H1 (cell line): ENCODE measurements around the gene MYO1D. TPM values are rescaled to one million over a fixed set of nuclear protein-coding genes. Genes with fewer than 3 reads are reported as not detected.

Experiments used
- CTCF ChIA-PET: fragments of 300-600 bp; sonication (Branson Sonifier 250); formaldehyde crosslinking; loops from one replicate; lab custom pipeline; 2021; ENCODE audit not compliant: partially characterized antibody; lab: Charles Lee
- POLR2A ChIA-PET: fragments of 300-600 bp; sonication (Branson Sonifier 250); formaldehyde crosslinking; loops from one replicate; lab custom pipeline; 2021; ENCODE audit warnings: inconsistent platforms; ENCODE audit not compliant: partially characterized antibody; lab: Charles Lee
- DNase-seq, 2 experiments: peaks; one replicate each; pipeline versions ENCODE4 v3.0.0 to v3.0.0-alpha.2; 2010 to 2022; ENCODE audit warnings: low spot score in 2 of 2, low read depth in 1 of 2, mixed read lengths in 1 of 2
- FAIRE-seq: peaks from 2 replicates; lab custom pipeline; 2011; peaks lifted over from hg19 to GRCh38; lab: Jason Lieb, UNC
- H2AFZ ChIP-seq: 2 replicates; pipeline ENCODE4 v1.8.1; 2012; ENCODE audit warnings: low read length, inconsistent platforms
- H2AK5ac ChIP-seq: 2 replicates; pipeline ENCODE4 v1.6.1; 2013; ENCODE audit warnings: low read depth, low read length
- H2BK120ac ChIP-seq: replicated peaks from 2 replicates; pipeline ENCODE3; 2013; ENCODE audit warnings: low read depth, low read length, inconsistent platforms
- H2BK12ac ChIP-seq: 2 replicates; pipeline ENCODE4 v1.6.1; 2013; ENCODE audit warnings: low read depth, low read length
- H2BK15ac ChIP-seq: 2 replicates; pipeline ENCODE4 v1.6.1; 2013; ENCODE audit warnings: low read length
- H2BK20ac ChIP-seq: 2 replicates; pipeline ENCODE4 v1.6.1; 2013; ENCODE audit warnings: low read length
- H2BK5ac ChIP-seq: 2 replicates; pipeline ENCODE4 v1.6.1; 2013; ENCODE audit warnings: low read depth, low read length
- H3K14ac ChIP-seq: 2 replicates; pipeline ENCODE4 v1.6.1; 2013; ENCODE audit warnings: inconsistent platforms; ENCODE audit not compliant: insufficient read length
- H3K18ac ChIP-seq: 2 replicates; pipeline ENCODE4 v1.6.1; 2013; ENCODE audit warnings: low read length; ENCODE audit errors: extremely low read depth
- H3K23ac ChIP-seq: 2 replicates; pipeline ENCODE4 v1.6.1; 2013; ENCODE audit warnings: inconsistent platforms; ENCODE audit not compliant: insufficient read length
- H3K23me2 ChIP-seq: 2 replicates; pipeline ENCODE4 v1.6.1; 2013; ENCODE audit warnings: low read depth, low read length
- H3K27ac ChIP-seq: 2 replicates; pipeline ENCODE4 v1.6.1; 2011; ENCODE audit warnings: low read depth, low read length, inconsistent platforms
- H3K27me3 ChIP-seq, 4 experiments: replicated peaks in 1 of 4; 1 replicate in 1 of 4; 2 replicates in 3 of 4; pipeline versions ENCODE4 v1.6.1 to v1.8.1; 2011 to 2013; ENCODE audit warnings: low read length in 3 of 4, mild to moderate bottlenecking in 3 of 4, inconsistent platforms in 2 of 4, mixed read lengths in 2 of 4, moderate library complexity in 1 of 4; ENCODE audit not compliant: control insufficient read depth in 3 of 4, insufficient read depth in 3 of 4; ENCODE audit errors: extremely low read depth in 1 of 4
- H3K36me3 ChIP-seq, 4 experiments: 2 replicates each; pipeline versions ENCODE4 v1.6.1 to v1.8.1; 2011 to 2013; ENCODE audit warnings: mild to moderate bottlenecking in 4 of 4, low read length in 3 of 4, moderate library complexity in 2 of 4, control low read depth in 1 of 4, inconsistent platforms in 1 of 4; ENCODE audit not compliant: insufficient read depth in 4 of 4, control insufficient read depth in 2 of 4
- H3K4ac ChIP-seq: replicated peaks from 2 replicates; pipeline ENCODE3; 2013; ENCODE audit warnings: low read length, low read depth, mixed read lengths, inconsistent platforms; ENCODE audit not compliant: insufficient read length
- H3K4me1 ChIP-seq, 4 experiments: replicated peaks in 1 of 4; 1 replicate in 1 of 4; 2 replicates in 3 of 4; pipeline versions ENCODE4 v1.6.1 to v1.8.1; 2011 to 2013; ENCODE audit warnings: low read length in 3 of 4, inconsistent platforms in 2 of 4, mixed read lengths in 1 of 4; ENCODE audit not compliant: insufficient read depth in 4 of 4, control insufficient read depth in 3 of 4
- H3K4me2 ChIP-seq, 2 experiments: 2 replicates each; pipeline versions ENCODE4 v1.6.1 to v1.8.1; 2011 to 2013; ENCODE audit warnings: low read depth in 2 of 2, low read length in 2 of 2, control low read depth in 1 of 2, inconsistent platforms in 1 of 2, mild to moderate bottlenecking in 1 of 2; ENCODE audit not compliant: insufficient read depth in 1 of 2
- H3K4me3 ChIP-seq, 4 experiments: fragments of 200-600, 300-600 bp in 1 of 4; sonication (generic), shearing (Covaris generic), sonication (Bioruptor Twin) in 1 of 4; 2 replicates each; pipeline versions ENCODE4 v1.5.1 to v1.8.1; 2011 to 2016; ENCODE audit warnings: low read length in 4 of 4, low read depth in 3 of 4, control low read depth in 2 of 4, inconsistent platforms in 2 of 4, mild to moderate bottlenecking in 2 of 4, mixed read lengths in 1 of 4, moderate library complexity in 1 of 4; ENCODE audit not compliant: insufficient read depth in 2 of 4; ENCODE audit errors: extremely low read depth in 1 of 4
- H3K56ac ChIP-seq: replicated peaks from 2 replicates; pipeline ENCODE3; 2013; ENCODE audit warnings: low read depth, mild to moderate bottlenecking, mixed read lengths, low read length, inconsistent platforms; ENCODE audit not compliant: insufficient read length
- H3K79me1 ChIP-seq: 2 replicates; pipeline ENCODE4 v1.6.1; 2013; ENCODE audit warnings: low read depth, low read length, control low read depth
- H3K79me2 ChIP-seq, 2 experiments: 2 replicates each; pipeline versions ENCODE4 v1.6.1 to v1.8.1; 2012 to 2013; ENCODE audit warnings: low read length in 2 of 2, mild to moderate bottlenecking in 2 of 2, inconsistent platforms in 1 of 2; ENCODE audit not compliant: insufficient read depth in 2 of 2, control insufficient read depth in 1 of 2
- H3K9ac ChIP-seq, 4 experiments: replicated peaks in 1 of 4; 1 replicate in 1 of 4; 2 replicates in 3 of 4; pipeline versions ENCODE4 v1.6.1 to v1.8.1; 2011 to 2013; ENCODE audit warnings: low read depth in 3 of 4, low read length in 3 of 4, control low read depth in 2 of 4, mild to moderate bottlenecking in 2 of 4, moderate library complexity in 2 of 4, inconsistent platforms in 1 of 4; ENCODE audit errors: extremely low read depth in 1 of 4
- H3K9me3 ChIP-seq, 2 experiments: 2 replicates each; pipeline versions ENCODE4 v1.6.1 to v1.8.1; 2012 to 2013; ENCODE audit warnings: mild to moderate bottlenecking in 2 of 2, moderate library complexity in 2 of 2, control low read depth in 1 of 2, inconsistent platforms in 1 of 2, low read depth in 1 of 2, low read length in 1 of 2, mixed read lengths in 1 of 2; ENCODE audit not compliant: insufficient read depth in 2 of 2
- H4K20me1 ChIP-seq, 2 experiments: replicated peaks in 1 of 2; 2 replicates each; pipeline versions ENCODE3 to v1.8.1; 2011 to 2013; ENCODE audit warnings: inconsistent platforms in 2 of 2, low read length in 2 of 2, mild to moderate bottlenecking in 1 of 2; ENCODE audit not compliant: insufficient read depth in 2 of 2, control insufficient read depth in 1 of 2
- H4K5ac ChIP-seq: 2 replicates; pipeline ENCODE4 v1.6.1; 2013; ENCODE audit warnings: low read length, low read depth, mixed read lengths, inconsistent platforms; ENCODE audit not compliant: insufficient read length
- H4K8ac ChIP-seq: 2 replicates; pipeline ENCODE4 v1.8.0; 2013; ENCODE audit warnings: mild to moderate bottlenecking, moderate library complexity, low read length, inconsistent platforms; ENCODE audit not compliant: insufficient read depth; ENCODE audit errors: extremely low read depth
- H4K91ac ChIP-seq: replicated peaks from 2 replicates; pipeline ENCODE3; 2013; ENCODE audit warnings: low read length, mixed read lengths, inconsistent platforms; ENCODE audit not compliant: insufficient read length
- ASH2L ChIP-seq: fragments of 200-600, 300-600 bp; sonication (generic); IDR thresholded peaks from one replicate; pipeline ENCODE4 v1.7.1; 2017; ENCODE audit warnings: low read length
- HDAC2 ChIP-seq, 2 experiments: fragments of 300-600 bp in 1 of 2; sonication (generic) in 1 of 2; IDR thresholded peaks; 2 replicates each; pipeline ENCODE4 v1.6.1; 2011 to 2012; ENCODE audit warnings: low read depth in 2 of 2, low read length in 2 of 2, mild to moderate bottlenecking in 2 of 2, moderate library complexity in 2 of 2, borderline replicate concordance in 1 of 2, inconsistent platforms in 1 of 2
- HDAC6 ChIP-seq: IDR thresholded peaks from one replicate; pipeline ENCODE4 v1.7.1; 2012; ENCODE audit warnings: low read depth, mild to moderate bottlenecking, inconsistent platforms, low read length, moderate library complexity
- POU5F1 ChIP-seq: IDR thresholded peaks from 2 replicates; pipeline ENCODE4 v1.6.1; 2011; ENCODE audit warnings: low read depth, mild to moderate bottlenecking, low read length, moderate library complexity
- RNF2 ChIP-seq: fragments of 200-900, 300-1000 bp; sonication (generic); IDR thresholded peaks from 2 replicates; pipeline ENCODE4 v1.7.1; 2016; ENCODE audit warnings: borderline replicate concordance, low read depth, mild to moderate bottlenecking, antibody characterized with exemption, low read length; ENCODE audit not compliant: poor library complexity, severe bottlenecking; ENCODE audit errors: missing control alignments
- SIN3A ChIP-seq, 2 experiments: IDR thresholded peaks in 1 of 2; conservative IDR thresholded peaks in 1 of 2; 2 replicates each; pipeline ENCODE4 v1.6.1; 2011 to 2012; ENCODE audit warnings: low read length in 2 of 2, improper control_type of control experiment in 1 of 2, low read depth in 1 of 2, mild to moderate bottlenecking in 1 of 2
- WGBS, 2 experiments: shearing (Covaris generic) in 1 of 2; methylation state at CpG; one replicate each; pipeline versions ENCODE4 v1.1.6 to v1.1.7; 2013 to 2015; ENCODE audit warnings: low lambda C conversion rate in 2 of 2, mixed read lengths in 2 of 2, inconsistent platforms in 1 of 2, low coverage in 1 of 2, missing lambda C conversion rate in 1 of 2; ENCODE audit not compliant: insufficient replicate concordance in 2 of 2, insufficient coverage in 1 of 2, insufficient read length in 1 of 2; ENCODE audit errors: extremely low coverage in 1 of 2, missing lambda C conversion rate in 1 of 2; 5-methylcytosine and 5-hydroxymethylcytosine counted together
- polyA plus RNA-seq, 7 experiments: library from polyadenylated mRNA; depleted of rRNA in 3 of 7; stranded (reverse) in 5 of 7; unstranded in 2 of 7; fragments of >200 nt in 5 of 7; fragments of 200-250 nt in 2 of 7; gene quantifications; 1 replicate in 5 of 7; 2 replicates in 1 of 7; 4 replicates in 1 of 7; pipeline versions ENCODE4 v1.2.1 to v1.2.3, GENCODE V29; 2011 to 2013; ENCODE audit warnings: missing spikeins in 2 of 7, mixed read lengths in 2 of 7
- total RNA-seq: library from RNA; stranded (reverse); fragmentation: NEBNext Ultra II Directional; extraction: Animal tissue kit (Norgen Biotek cat#: 25700); gene quantifications from 2 replicates; pipeline ENCODE4 v1.2.1, GENCODE V29; 2021

The MYO1D gene
- total and polyA plus RNA-seq, 2 of the 8 experiments (the other 6 are each of a cell fraction or from before 2014, with no cell fraction given): 6.5 to 25.4 TPM

DNA sequence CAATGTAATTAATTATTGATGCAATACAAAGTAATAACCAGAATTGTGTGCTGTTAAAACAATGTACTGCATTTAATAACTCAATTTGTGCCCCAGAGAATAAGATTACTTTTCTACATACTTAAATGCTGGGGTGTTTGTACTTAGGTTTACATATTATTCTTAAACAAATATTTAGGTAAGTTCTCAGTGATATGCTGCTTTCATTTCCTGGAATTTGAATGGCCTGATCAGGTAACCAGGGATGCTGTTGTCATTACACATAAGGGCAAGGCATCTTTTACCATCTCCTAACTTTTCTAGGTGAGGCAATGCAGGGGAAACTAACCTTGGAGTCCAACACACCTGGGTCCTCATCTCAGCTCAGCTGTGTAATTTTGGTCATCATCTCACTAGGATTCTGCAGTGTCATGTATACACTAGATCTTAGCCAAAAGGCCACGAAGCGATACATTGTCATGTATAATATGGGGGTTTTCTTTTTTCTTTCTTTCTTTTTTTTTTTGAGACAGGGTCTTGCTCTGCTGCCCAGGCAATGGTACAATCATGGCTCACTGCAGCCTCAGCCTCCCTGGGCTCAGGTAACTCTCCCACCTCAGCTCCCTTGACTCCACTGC is 45.2 kb downstream of the MYO1D start:
- Histone ChIP-seq H3K79me1 (peaks cover 3% of the 10 kb centered on the region; the same call in 1 of the 2 replicates), H4K5ac (no peak overlapping the region), H3K79me2 (no peaks in the 10 kb centered on the region; a peak in 3 of 4 replicates), H3K4me1 (no peaks in the 10 kb centered on the region), H4K91ac (no peak overlapping the region), H3K18ac (no peak overlapping the region), H3K27ac (no peak overlapping the region), H2AFZ (no peak overlapping the region), H2BK12ac (no peak overlapping the region), H3K9me3 (no peaks in the 10 kb centered on the region), H3K23me2 (no peaks in the 10 kb centered on the region), H3K56ac (no peak overlapping the region), H2BK5ac (no peak overlapping the region), H2BK15ac (no peak overlapping the region), H2BK120ac (no peak overlapping the region), H3K14ac (no peak overlapping the region), H3K27me3 (no peaks in the 10 kb centered on the region), H4K20me1 (peaks cover 0 to 3% of the 10 kb centered on the region in 2 experiments), H4K8ac (no peak overlapping the region; the same call in 1 of the 2 replicates), H3K36me3 (no peaks in the 10 kb centered on the region), H3K4me3 (no peak overlapping the region), H2AK5ac (no peak overlapping the region), H3K4ac (no peak overlapping the region), H3K23ac (no peak overlapping the region), H3K4me2 (no peak overlapping the region), H3K9ac (no peak overlapping the region), H2BK20ac (no peak overlapping the region)
- ChIA-PET POLR2A (no interaction called here), CTCF (no interaction called here)
- no peak for DNase-seq
- TF ChIP-seq HDAC2 (IDR thresholded peaks at IDR 0.05; ENCODE audit: borderline replicate concordance in 1 of 2, low read depth in 2 of 2, low read length in 2 of 2) (no peak), RNF2 (no peak), SIN3A (conservative IDR thresholded peaks at IDR 0.05 in 1 of 2, IDR thresholded peaks at IDR 0.05 in 1 of 2; ENCODE audit: low read depth in 1 of 2, low read length in 2 of 2) (no peak), HDAC6 (no peak), POU5F1 (no peak), ASH2L (no peak)
- WGBS, 2 experiments: 82% methylated on average over 2 of the region's 2 CpGs; no CpG with 5 or more reads in 1 of the 2 experiments
- FAIRE-seq: no peak
